ENCODE measurements around the gene ZNF426.
"Not testable (repeated sequence)": the region's sequence is repeated elsewhere in the genome, so short reads cannot be mapped to it uniquely, and the experiment has no call there.

Gene ZNF426

DNA sequence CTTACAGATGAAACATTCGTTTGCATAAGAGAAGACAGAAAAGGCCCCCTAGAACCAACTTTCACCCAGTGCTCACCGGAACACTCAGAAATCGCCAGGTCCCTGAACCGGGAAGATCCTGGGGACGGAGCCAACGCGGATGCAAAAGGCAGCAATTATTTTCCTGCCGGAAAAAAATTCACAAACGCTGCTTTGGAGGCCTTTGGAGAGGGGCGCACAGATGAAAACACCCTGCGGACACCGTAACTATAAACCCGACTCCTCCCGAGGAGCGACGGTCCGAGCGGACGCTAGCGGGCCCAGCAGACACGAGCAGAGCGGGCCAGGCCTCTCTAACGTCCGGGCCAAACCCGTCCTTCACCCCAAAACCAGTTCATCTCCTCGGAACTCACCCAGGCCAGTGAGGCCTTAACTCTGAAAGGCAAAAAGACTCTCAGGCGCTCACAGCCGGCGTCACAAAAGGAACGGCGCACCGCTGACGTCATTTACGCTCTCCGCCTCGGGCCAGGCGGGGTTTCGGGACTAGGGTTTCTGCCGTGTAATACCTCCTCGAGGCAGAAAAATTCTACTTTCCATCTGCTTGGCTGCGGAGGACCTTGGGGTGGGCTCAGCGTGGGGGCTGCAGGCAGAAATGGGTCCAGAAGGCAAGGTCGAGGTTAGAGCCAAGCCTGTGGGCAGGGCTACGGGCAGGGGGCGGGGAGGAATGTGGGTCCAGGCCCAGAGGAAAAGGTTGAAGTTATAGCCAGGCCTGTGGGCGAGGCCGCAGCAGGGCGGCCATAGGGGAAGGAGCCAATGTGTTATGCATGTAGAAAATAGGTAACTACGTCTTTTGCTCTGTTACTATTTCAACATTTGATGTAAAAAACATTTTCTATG is at the start of gene ZNF426:
TSS of gene ZNF426 (minus strand) at position 463 of the 876 bp plus-strand sequence. CDS start 2,413 bp downstream, outside the sequence.
- peak; percentile 54 for DNase-seq (ENCODE audit: low spot score)

DNA sequence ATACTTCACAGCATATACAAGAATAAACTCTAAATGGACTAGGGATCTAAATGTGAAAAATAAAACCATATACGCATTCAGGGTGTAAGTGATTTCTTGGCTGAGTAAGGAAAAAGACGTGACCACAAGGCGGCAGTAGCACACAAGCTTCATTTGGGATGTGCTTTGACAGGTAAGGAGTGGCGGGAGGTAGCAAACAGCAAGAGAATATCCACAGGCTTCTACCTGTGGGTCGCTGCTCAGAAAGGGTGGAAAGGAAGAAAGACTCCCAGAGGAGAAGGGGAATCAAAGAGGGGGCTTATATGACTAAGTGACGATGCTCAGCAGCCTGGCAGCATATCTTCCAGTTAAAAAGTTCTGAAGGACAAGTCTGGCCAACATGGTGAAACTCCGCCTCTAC is 48.3 kb upstream of the ZNF426 start:
- DNase-seq (ENCODE audit: low spot score) = peak; percentile 76

DNA sequence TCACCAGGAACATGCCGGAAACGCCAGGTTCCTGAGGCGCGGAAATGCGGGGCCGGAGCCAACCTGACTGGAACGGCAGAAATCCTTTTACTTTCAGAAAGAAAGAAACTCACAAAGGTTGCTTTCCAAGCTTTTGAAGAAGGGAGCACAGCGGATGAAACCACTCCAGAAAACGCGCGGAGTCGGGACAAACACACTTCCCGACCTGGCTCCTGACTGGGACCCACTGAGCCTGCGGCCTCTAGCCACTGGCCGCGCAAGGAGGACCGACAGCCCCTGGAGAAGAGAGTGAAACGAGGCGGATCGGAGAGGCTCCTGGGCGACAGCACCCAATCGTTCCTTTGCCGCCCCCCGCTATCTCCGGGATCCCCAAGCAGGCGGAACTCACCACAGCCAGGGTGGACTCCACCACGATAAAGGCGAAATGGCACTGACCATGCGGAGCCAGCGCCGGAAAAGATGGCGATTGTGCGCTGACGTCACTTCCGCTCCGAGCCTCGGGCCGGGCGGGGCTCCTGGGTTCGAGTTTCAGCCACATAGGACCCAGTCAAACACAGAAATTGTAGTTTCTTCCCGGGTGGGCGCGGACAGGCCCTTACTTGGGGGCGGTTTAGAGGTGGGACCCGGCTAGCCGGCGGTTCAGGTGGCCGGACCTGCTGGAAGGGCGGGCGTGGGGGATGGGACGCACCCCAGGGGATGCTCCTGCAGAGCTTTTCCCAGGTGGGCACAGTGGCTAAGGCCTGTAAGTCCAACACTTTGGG is 45.8 kb upstream of the ZNF426 start, which contains the start of gene ZNF121:
TSS of gene ZNF121 (minus strand) at position 432 of the 761 bp plus-strand sequence. CDS start 16,407 bp downstream, outside the sequence.
- DNase-seq (ENCODE audit: low spot score) = peak; percentile 78

DNA sequence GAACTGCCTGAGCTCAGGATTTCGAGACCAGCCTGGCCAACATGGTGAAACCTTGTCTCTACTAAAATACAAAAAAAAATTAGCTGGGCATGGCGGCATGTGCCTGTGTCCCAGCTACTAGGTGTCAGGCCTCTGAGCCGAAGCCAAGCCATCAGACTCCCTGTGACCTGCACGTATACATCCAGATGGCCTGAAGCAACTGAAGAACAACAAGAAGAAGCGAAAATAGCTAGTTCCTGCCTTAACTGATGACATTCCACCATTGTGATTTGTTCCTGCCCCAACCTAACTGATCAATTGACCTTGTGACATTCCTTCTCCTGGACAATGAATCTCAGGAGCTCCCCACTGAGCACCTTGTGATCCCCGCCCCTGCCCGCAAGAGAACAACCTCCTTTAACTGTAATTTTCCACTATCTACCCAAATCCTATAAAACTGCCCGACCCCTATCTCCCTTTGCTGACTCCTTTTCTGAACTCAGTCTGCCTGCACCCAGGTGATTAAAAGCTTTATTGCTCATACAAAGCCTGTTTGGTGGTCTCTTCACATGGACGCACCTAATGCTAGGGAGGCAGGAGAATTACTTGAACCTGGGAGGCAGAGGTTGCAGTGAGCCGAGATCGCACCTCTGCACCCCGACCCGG is 43.8 kb upstream of the ZNF426 start:
- not testable (repeated sequence) for DNase-seq (ENCODE audit: low spot score)

DNA sequence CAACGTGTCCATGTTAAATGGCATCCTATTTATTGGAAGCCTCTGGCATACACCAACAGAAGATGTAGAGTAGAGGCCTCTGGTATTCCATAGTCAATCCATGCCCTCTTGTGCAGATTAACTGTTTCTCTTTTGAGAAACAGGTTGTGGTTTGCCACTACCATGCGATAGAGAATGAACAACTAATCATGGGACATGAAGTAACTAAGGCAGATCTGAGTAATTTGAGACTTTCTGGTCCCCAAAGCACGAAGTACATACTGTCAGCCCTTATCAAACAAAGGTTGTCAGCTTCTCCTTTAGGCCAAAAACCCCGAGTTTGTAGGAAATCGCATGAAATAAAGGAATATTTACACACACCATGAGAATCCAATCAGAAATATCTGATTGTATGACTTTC is 42.3 kb upstream of the ZNF426 start:
- DNase-seq (ENCODE audit: low spot score) = no peak

DNA sequence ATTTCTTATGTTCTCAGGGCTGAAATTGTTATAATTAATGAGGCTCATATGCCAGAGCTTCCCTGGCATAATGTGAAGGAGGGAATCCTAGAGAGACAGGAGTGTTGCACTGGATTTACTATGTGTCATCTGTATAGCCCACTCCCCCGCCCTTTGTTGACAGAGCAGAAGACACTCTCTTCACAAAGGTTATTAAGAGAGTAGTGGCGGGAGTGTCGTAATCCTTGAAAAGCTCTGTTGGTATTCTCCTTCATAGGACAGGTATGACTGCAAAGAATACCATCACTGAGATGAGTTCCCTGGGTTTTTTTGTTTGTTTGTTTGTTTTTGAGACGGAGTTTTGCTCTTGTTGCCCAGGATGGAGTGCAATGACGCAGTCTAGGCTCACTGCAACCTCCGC is 31.8 kb upstream of the ZNF426 start:
- no peak for DNase-seq (ENCODE audit: low spot score)

DNA sequence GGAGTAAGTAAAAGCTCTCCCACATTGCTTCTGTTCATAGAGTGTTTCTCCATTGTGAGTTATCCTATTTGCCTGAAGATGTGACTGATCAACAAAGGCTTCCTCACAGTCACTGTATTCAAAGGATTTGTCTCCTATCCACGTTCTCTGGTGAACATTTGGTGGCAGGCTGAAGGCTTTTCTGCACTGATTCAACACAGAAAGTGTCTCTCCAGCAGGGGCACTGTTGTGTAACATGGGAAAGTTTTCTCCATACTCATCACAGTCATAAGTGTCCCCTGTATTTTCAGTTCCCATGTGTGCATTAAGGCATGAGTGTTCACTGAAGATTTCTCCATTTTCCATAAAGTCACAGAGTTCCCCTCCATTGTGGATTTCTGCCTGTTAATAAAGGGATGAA is 28.3 kb upstream of the ZNF426 start:
- DNase-seq (ENCODE audit: low spot score) = no peak

DNA sequence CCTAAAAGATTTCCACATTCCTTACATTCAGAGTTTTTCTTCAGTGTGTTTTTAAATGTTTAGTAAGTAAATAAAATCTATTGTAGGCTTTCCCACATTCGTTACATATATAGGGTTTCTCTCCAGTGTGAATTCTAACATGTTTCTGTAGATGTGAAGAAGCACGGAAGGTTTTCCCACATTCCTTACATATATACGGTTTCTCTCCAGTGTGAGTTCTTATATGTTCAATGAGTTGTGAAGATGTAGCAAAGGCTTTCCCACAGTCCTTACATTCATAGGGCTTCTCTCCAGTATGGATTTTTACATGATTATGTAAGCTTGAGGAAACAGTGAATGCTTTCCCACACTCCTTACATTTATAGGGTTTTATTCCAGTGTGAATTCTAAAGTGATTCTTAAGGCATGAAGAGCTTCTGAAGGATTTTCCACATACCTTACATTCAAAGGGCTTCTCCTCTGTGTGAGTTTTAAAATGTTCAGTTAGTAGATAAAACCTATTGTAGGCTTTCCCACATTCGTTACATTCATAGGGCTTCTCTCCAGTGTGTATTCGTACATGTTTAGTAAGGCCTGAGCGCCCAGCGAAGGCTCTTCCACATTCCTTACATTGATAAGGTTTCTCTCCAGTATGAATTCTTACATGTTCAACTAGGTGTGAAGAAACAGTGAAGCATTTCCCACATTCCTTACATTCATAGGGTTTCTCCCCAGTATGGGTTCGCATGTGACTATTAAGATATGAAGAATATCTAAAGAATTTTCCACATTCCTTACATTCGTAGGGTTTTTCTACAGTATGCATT is 27.7 kb upstream of the ZNF426 start:
- DNase-seq (ENCODE audit: low spot score) = peak; percentile 28

DNA sequence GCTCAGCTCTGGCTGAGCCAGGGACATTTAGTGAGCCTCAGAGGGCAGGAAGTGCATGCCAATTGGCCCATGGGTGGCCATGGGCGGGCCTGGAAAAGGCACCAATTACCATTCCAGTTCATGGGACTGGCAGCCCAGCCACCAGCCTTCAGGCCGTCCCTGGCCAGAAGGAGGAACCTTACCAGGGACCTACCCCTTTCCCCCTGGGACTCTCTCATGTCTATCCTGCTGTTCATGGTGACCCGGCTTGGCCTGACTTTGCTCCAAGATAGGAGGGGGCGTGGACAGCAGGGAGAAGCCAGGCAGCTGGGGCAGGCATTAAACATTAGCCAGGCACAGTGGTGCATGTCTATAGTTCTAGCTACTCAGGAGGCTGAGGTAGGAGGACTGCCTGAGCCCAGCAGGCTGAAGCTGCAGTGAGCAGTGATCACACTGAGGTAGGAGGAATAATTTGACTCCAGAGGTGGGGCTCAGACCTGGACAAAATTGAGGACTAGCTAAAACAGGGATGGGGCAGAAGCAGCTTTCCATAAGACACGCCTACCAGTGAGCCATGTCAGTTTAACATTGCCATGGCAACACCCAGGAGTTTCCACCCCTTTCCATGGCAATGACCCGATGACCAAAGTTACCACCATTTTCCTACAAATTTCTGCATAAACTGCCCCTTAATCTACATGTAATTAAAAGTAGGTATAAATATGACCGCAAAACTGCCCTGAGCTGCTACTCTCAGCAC is 14.3 kb upstream of the ZNF426 start:
- DNase-seq (ENCODE audit: low spot score) = no peak

DNA sequence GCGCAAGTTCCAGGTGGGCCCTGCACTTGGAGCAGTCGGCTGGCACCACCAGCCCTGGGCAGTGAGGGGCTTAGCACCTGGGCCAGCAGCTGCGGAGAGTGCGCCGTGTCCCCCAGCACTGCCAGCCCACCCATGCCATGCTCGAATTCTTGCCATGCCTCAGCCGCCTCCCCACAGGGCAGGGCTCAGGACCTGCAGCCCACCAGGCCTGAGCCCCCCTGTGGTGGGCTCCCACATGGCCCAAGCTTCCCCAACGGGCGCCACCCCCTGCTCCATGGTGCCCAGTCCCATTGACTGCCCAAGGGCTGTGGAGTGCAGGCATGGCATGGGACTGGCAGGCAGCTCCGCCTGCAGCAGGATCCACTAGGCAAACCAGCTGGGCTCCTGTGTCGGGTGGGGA is 9.4 kb upstream of the ZNF426 start:
- DNase-seq (ENCODE audit: low spot score) = no peak

DNA sequence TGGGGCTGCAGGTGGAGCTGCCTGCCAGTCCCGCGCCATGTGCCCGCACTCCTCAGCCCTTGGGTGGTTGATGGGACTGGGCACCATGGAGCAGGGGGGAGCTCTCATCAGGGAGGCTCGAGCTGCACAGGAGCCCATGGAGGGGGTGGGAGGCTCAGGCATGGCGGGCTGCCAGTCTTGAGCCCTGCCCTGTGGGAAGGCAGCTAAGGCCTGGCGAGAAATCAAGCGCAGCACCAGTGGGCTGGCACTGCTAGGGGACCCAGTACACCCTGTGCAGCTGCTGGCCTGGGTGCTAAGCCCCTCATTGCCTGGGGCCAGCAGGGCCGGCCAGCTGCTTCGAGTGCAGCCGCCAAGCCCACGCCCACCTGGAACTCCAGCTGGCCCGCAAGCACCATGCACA is 2.8 kb upstream of the ZNF426 start:
- not testable (repeated sequence) for DNase-seq (ENCODE audit: low spot score)

DNA sequence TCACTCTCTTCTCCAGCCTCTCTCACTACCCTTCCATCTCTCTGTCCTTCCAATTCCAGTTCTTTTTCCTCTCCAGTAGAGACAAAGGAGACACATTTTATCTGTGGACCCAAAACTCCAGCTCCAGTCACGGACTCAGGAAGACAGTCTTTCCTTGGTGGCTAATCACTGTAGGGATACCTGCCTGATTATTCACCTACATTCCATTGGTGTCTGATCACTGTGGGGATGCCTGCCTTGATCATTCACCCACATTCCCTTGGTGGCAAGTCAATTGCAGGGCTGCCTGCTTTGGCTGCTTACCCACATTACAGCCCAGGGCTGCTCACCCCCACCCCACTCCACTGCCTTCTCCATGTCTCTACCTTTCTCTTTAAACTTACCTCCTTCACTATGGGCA is 1.5 kb upstream of the ZNF426 start:
- DNase-seq (ENCODE audit: low spot score) = not testable (repeated sequence)

DNA sequence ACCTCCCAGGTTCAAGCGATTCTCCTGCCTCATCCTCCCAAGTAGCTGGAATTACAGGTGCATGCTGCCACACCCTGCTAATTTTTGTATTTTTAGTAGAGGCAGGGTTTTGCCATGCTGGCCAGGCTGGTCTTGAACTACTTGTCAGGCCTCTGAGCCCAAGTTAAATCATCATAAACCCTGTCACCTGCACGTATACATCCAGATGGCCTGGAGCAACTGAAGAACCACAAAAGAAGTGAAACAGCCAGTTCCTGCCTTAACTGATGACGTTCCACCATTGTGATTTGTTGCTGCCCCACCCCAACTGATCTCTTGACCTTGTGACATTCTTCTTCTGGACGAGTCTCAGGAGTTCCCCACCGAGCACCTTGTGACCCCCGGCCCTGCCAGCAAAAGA is 756 bp upstream of the ZNF426 start:
- not testable (repeated sequence) for DNase-seq (ENCODE audit: low spot score)

DNA sequence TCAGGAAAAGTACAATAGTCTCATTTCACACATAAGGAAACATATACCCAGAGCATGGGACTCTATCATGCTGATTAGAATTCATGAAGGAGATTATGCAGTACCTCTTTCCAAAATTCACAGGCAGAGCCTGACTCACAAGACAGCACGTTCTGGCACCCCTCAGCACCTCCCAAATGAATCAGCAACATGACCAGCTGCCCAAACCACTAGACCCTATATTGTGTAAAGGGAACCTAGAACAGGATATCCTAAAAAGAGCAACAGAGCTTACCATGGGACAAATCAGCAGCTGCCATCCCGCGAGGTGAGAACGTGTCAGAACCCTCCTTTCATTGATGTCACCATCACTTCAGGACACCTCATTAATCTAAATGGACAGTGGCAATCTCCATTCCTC is 2.5 kb downstream of the ZNF426 start:
- no peak for DNase-seq (ENCODE audit: low spot score)

DNA sequence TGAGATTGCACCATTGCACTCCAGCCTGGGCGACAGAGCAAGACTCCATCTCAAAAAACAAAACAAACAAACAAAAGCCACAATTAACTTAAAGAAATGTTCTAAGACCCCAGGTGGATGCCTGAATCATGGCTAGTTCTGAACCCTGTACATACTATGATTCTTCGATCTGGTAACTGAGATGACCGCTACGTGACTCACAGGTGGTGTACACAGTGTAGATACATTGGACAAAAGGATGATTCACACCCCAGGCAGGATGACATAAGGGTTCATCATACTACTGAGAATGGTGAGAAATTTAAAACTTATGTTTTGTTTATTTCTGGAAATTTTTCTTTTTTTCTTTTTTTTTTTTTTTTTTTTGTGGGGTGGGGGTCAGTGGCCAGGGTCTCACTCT is 6.5 kb downstream of the ZNF426 start:
- DNase-seq (ENCODE audit: low spot score) = peak; percentile 12

DNA sequence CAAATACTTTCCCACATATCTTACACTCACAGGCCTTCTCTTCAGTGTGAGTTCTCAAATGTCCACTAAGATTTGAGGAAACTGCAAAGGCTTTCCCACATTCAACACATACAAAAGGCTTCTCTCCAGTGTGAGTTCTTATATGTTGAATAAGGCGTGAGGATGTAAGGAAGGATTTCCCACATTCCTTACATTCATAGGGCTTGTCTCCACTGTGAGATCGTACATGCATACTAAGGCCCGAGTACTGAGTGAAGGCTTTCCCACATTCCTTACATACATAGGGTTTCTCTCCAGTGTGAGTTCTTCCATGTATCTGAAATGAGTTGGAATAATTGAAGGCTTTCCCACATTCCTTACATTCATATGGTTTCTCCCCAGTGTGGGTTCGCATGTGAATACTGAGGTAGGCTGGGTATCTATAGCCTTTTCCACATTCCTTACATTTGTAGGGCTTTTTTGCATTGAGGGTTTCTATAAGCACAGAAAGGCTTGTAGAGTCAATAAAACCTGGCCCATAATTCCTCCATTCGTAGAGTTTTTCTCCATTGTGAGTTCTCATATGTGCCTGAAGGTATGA is 9.6 kb downstream of the ZNF426 start:
- no peak for DNase-seq (ENCODE audit: low spot score)

DNA sequence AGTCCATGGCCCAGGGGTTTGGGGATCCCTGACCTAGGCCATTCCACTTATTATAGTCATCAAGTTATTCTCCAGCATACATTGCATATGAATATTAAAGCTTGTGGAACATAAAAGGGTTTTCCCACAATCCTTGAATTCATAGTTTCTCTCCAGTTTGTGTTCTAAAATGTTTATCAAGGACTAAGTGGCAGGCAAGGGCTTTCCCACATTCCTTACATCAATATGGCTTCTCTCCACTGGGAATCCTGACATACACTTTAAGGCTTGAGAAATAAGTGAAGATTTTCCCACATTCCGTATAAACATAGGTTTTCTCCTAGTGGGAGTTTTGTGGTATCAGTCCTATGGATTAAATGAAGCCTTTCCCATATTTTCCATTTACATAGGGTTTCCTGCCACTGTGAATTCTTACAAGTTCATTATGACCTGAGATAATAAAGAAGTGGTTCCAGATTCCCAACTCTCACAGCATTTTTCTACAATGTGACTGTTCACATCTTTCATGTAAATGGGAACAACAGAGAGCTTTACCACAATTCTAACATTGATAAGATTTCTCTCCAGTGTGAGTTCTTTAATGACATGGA is 14.5 kb downstream of the ZNF426 start:
- no peak for DNase-seq (ENCODE audit: low spot score)

DNA sequence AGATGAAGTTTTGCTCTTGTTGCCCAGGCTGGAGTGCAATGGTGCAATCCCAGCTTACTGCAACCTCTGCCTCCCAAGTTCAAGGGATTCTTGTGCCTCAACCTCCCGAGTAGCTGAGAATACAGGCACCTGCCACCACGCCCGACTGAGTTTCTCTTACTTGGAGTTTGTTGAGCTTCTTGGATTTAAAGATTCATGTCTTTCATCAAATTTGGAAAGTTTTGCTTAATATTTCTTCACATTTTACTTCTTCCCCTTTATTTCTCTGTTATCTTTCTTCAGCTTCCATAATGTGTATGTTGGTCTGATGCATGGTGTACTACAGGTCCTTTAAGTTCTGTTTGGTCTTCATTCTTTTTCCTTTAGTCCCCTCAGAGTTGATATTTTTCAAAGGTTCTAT is 31.2 kb downstream of the ZNF426 start:
- DNase-seq (ENCODE audit: low spot score) = no peak

DNA sequence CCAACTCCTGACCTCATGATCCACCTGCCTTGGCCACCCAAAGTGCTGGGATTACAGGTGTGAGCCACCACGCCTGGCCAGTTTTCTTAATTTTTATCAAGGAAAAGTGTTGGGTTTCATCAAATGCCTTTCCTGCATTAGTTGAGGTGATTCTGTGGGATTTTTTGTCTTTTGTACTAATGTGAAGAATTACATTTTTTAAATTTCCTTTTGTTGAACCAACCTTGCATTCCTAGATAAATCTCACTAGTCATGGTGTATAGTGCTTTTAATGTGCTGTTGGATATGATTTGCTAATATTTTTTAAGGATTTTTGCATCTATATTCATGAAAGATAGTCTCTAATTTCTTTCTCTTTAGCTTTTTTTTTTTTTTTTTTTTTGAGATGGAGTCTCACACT is 37.6 kb downstream of the ZNF426 start:
- DNase-seq (ENCODE audit: low spot score) = no peak

DNA sequence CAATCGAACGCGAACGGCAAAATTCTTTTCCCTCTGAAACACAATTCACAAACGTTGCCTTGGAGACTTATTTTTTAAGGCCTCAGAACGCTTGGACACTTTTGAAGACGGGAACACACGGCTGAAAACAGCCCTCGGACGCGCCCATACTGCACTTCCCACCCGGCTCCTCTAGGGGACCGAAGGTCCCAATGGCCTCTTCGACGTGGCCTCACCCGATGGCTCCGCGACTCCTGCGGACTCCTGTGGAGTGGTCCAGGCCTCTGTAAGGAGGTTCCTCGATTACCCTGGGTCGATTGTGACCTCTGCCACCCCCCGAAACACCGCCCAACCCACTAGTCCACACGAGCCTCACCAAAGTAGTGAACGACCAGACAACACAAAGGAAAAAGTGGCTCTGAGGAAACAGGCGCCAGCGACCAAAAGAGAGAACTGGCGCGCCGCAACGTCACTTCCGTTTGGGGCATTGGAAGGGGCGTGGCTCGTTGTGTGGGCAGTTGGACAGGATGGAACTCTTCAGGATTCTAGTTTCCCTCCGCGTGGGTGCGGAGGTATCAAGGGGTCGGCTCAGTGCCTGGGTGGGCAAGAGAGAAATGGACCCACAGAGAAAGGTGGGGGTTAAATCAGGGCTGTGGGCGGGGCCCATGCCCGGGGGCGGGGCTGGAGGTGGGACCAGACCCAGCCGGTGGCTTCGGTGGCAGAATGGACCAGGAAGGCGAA is 40.1 kb downstream of the ZNF426 start, which contains the start of gene ZNF560:
TSS of gene ZNF560 (minus strand) at position 434 of the 720 bp plus-strand sequence. CDS start 23,303 bp downstream, outside the sequence.
- DNase-seq (ENCODE audit: low spot score) = no peak
